GM18499 (cell line): ENCODE measurements around the gene EML4.
"Not testable (repeated sequence)": the region's sequence is repeated elsewhere in the genome, so short reads cannot be mapped to it uniquely, and the experiment has no call there.

Experiments used
- ATAC-seq: cut with Tn5 transposase; IDR thresholded peaks from one replicate; pipeline ENCODE4 v1.9.1; 2021; ENCODE audit warnings: moderate number of reproducible peaks; ENCODE audit not compliant: insufficient read depth, unreplicated experiment

Gene EML4

GRCh38 chr2:42246562-42246961, 77.4 kb downstream of the EML4 start:
- no peak for ATAC-seq

GRCh38 chr2:42248846-42249245, 79.7 kb downstream of the EML4 start:
- ATAC-seq: no peak

DNA sequence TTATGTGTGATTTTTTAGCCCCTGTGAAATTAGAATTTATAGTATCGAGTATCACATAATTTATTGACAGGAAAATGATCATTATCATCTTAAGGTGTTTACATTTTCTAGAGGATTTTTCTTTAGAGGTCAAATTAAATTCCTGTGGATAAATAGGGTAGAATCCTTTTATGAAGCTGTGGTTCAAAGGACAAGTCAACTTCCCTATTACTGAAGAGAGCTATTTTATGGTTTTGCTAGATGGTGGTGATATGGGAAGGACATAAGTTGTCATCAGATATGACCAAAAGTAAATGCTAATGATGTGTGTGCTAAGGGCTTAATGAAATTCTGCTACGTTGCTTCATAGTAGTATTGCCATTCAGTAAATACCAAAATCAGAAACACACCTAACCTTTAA, 80.1 kb downstream of the EML4 start:
- ATAC-seq: no peak

DNA sequence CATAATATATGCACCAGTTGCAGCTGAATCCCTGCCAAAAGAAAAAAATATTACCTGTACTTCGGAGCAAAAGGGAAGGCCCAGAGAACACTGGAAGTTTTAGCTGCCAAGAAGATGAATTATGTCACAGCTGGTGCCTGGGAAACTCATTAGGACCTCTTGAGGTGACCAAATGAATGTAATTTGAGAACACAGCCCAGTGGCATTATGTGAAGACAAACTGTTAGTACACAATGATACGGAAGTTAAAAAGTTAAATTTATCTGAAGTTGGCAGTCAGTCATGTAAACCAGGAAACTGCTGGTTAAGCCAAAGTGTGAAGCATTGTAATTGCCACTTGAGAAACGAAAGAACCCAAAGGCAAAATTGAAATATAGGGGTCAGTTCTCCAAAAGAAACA, 80.7 kb downstream of the EML4 start:
- no peak for ATAC-seq

- ATAC-seq: no peak
Observed at GRCh38 chr2:42250925-42251324, 81.8 kb downstream of the EML4 start.

GRCh38 chr2:42252464-42252863, 83.3 kb downstream of the EML4 start:
- ATAC-seq: no peak

- no peak for ATAC-seq
Observed at GRCh38 chr2:42254186-42254895, 85.2 kb downstream of the EML4 start.

- peak; percentile 45 for ATAC-seq
Observed at GRCh38 chr2:42256505-42256904, 87.4 kb downstream of the EML4 start.

- ATAC-seq: no peak
Observed at GRCh38 chr2:42261518-42262195, 92.5 kb downstream of the EML4 start.

- no peak for ATAC-seq
Observed at GRCh38 chr2:42266236-42266635, 97.1 kb downstream of the EML4 start.

GRCh38 chr2:42267530-42267929, 98.4 kb downstream of the EML4 start:
- no peak for ATAC-seq

GRCh38 chr2:42268528-42269151, 99.5 kb downstream of the EML4 start:
- no peak for ATAC-seq

- ATAC-seq: no peak
Observed at GRCh38 chr2:42270757-42271156, 101.6 kb downstream of the EML4 start.

DNA sequence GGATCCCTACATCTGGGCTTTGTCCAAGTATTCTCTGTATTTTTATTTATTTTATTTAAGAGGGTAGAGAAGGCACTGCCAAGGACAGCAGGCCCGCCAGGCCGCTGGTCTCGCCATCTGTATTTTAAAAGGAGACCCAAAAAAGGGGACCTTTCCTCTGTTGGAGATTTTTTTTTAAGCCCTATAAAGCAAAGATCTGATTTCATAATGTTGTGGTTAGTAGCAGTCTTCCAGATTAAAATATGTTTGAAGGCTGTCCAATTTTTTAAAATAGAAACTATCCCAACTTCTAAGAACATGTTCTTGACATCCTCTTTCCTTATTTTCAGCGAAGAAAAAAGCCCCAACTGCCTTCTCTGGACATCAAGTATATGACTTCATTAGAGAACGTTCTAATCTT, 102.1 kb downstream of the EML4 start:
- ATAC-seq: not testable (repeated sequence)

- no peak for ATAC-seq
Observed at GRCh38 chr2:42274863-42275262, 105.7 kb downstream of the EML4 start.

GRCh38 chr2:42281416-42282081, 112.4 kb downstream of the EML4 start:
- ATAC-seq: no peak

- ATAC-seq: no peak
Observed at GRCh38 chr2:42284019-42284418, 114.9 kb downstream of the EML4 start.

- ATAC-seq: no peak
Observed at GRCh38 chr2:42286268-42286946, 117.3 kb downstream of the EML4 start.

GRCh38 chr2:42288811-42289210, 119.7 kb downstream of the EML4 start:
- no peak for ATAC-seq

DNA sequence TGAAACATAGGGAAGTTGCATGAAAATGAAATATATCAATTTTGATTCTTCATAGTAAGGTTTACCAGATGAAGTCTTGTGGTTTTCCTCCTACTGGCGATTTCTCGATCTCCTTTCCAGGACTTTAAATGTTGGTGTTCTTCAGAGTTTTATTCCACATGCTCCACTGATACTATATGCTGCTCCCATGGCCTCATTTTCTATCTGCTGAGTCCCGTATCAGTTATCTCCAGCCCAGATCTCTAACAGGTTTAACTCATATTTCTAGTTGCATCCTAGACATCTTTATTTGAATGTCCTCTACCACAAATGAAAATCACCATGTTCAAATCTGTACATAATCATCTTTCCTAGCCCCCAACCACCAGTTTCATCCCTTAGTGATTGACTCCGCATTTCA, 120.1 kb downstream of the EML4 start:
- ATAC-seq: no peak

DNA sequence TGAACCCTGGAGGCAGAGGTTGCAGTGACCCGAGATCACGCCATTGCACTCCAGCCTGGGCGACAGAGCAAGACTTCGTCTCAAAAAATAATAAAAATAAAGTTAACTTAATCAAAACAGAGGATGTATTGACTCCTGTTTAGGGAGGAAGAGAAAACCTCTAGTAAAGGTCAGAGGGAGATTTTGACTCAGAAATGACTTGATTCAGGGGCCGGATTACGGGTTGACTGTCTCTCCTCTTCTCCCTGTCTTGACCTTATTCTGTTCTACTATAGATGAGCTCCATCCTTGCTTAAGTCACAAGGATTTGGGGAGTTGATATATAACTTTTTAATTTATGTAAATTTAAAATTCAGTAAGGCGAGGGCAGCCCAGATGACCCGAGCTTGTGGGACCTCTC, 120.9 kb downstream of the EML4 start:
- no peak for ATAC-seq
